Tibial artery (tissue), 4 donors: Measurements from ENCODE around the gene CCNO.

ENCODE experiments used
- DNase-seq, 2 donors: peaks; one replicate each; pipeline ENCODE4 v3.0.0-alpha.2; 2019
- H3K27ac ChIP-seq, 2 donors: fragments of 200-600 bp; sonication (generic) in 1 of 2; 1 replicate in 1 of 2; 2 replicates in 1 of 2; pipeline ENCODE4 v1.5.1; 2018 to 2019; ENCODE audit warnings: mild to moderate bottlenecking in 1 of 2
- H3K27me3 ChIP-seq, 2 donors: fragments of 200-600 bp; sonication (generic) in 1 of 2; one replicate each; pipeline versions ENCODE4 v1.5.1 to v1.6.0; 2016 to 2019
- H3K36me3 ChIP-seq, 3 donors: fragments of 200-600 bp; sonication (generic) in 2 of 3; one replicate each; pipeline ENCODE4 v1.5.1; 2016 to 2019; ENCODE audit warnings: mild to moderate bottlenecking in 2 of 3
- H3K4me1 ChIP-seq, 4 donors: fragments of 200-600 bp; sonication (generic) in 2 of 4; 1 replicate in 3 of 4; 2 replicates in 1 of 4; pipeline ENCODE4 v1.5.1; 2016 to 2019
- H3K4me3 ChIP-seq, 2 donors: fragments of 200-600 bp; sonication (generic) in 1 of 2; 1 replicate in 1 of 2; 2 replicates in 1 of 2; pipeline ENCODE4 v1.5.1; 2018 to 2019; ENCODE audit warnings: mild to moderate bottlenecking in 2 of 2
- H3K9me3 ChIP-seq, 3 donors: fragments of 200-600 bp; sonication (generic) in 1 of 3; one replicate each; pipeline ENCODE4 v1.5.1; 2016 to 2019
- intact Hi-C: fragments of 100-400 bp; cut with DNase I; formaldehyde crosslinking; loops from one replicate; pipeline ENCODE4 v1.15.0; 2023; ENCODE audit warnings: low total_unique reads
- TF ChIP-seq, protein P1 (sequence below), 2 experiments: fragments of 200-600 bp in 1 of 2; fragments of 450-650 bp in 1 of 2; IDR thresholded peaks; one replicate each; pipeline ENCODE4 v1.5.1; 2017 to 2019; ENCODE audit warnings: antibody characterized with exemption in 2 of 2, mild to moderate bottlenecking in 1 of 2, moderate library complexity in 1 of 2

Gene CCNO

GRCh38 chr5:55226027-55226933, 7.1 kb downstream of the CCNO start:
- TF ChIP-seq, protein P1, sequence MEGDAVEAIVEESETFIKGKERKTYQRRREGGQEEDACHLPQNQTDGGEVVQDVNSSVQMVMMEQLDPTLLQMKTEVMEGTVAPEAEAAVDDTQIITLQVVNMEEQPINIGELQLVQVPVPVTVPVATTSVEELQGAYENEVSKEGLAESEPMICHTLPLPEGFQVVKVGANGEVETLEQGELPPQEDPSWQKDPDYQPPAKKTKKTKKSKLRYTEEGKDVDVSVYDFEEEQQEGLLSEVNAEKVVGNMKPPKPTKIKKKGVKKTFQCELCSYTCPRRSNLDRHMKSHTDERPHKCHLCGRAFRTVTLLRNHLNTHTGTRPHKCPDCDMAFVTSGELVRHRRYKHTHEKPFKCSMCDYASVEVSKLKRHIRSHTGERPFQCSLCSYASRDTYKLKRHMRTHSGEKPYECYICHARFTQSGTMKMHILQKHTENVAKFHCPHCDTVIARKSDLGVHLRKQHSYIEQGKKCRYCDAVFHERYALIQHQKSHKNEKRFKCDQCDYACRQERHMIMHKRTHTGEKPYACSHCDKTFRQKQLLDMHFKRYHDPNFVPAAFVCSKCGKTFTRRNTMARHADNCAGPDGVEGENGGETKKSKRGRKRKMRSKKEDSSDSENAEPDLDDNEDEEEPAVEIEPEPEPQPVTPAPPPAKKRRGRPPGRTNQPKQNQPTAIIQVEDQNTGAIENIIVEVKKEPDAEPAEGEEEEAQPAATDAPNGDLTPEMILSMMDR (IDR thresholded peaks at IDR 0.05), result peak; percentile 24 to 29
- peaks cover 3 to 100% of the 10 kb centered on the region in 2 donors for H3K27me3 ChIP-seq
- peak overlapping the region; percentile 42 to 50 for H3K4me3 ChIP-seq
- no peak for DNase-seq
- intact Hi-C loops, result no loop called here
- H3K27ac ChIP-seq, result no peak overlapping the region
- H3K9me3 ChIP-seq, result no peaks in the 10 kb centered on the region
- peaks cover 0 to 28% (median 21%) of the 10 kb centered on the region in 4 donors for H3K4me1 ChIP-seq
- H3K36me3 ChIP-seq, result no peaks in the 10 kb centered on the region

- Histone ChIP-seq H3K9me3 (no peaks in the 10 kb centered on the region), H3K4me3 (no peak overlapping the region), H3K4me1 (peaks cover 0 to 30% (median 26%) of the 10 kb centered on the region in 4 donors), H3K27me3 (peaks cover 3 to 100% of the 10 kb centered on the region in 2 donors), H3K36me3 (no peaks in the 10 kb centered on the region), H3K27ac (no peak overlapping the region)
- TF ChIP-seq, protein P1 (IDR thresholded peaks at IDR 0.05), result no peak
- intact Hi-C loops, result no loop called here
- no peak for DNase-seq
These were observed 8.1 kb downstream of the CCNO start for GRCh38 chr5:55225346-55225745.

GRCh38 chr5:55223812-55224240, 9.6 kb downstream of the CCNO start:
- TF ChIP-seq, protein P1 (IDR thresholded peaks at IDR 0.05), result no peak
- Histone ChIP-seq H3K36me3 (no peaks in the 10 kb centered on the region), H3K27ac (no peak overlapping the region), H3K9me3 (no peaks in the 10 kb centered on the region), H3K4me3 (no peak overlapping the region), H3K4me1 (peaks cover 0 to 33% (median 28%) of the 10 kb centered on the region in 4 donors), H3K27me3 (peaks cover 3 to 93% of the 10 kb centered on the region in 2 donors)
- DNase-seq, result no peak
- intact Hi-C loops, result no loop called here

- DNase-seq, result no peak
- Histone ChIP-seq H3K4me1 (peaks cover 0 to 33% (median 28%) of the 10 kb centered on the region in 4 donors), H3K36me3 (no peaks in the 10 kb centered on the region), H3K4me3 (no peak overlapping the region), H3K27me3 (peaks cover 3 to 90% of the 10 kb centered on the region in 2 donors), H3K9me3 (no peaks in the 10 kb centered on the region), H3K27ac (no peak overlapping the region)
- intact Hi-C loops, result no loop called here
- TF ChIP-seq, protein P1 (IDR thresholded peaks at IDR 0.05), result no peak
These were observed 10.2 kb downstream of the CCNO start for GRCh38 chr5:55222985-55223811.

DNA sequence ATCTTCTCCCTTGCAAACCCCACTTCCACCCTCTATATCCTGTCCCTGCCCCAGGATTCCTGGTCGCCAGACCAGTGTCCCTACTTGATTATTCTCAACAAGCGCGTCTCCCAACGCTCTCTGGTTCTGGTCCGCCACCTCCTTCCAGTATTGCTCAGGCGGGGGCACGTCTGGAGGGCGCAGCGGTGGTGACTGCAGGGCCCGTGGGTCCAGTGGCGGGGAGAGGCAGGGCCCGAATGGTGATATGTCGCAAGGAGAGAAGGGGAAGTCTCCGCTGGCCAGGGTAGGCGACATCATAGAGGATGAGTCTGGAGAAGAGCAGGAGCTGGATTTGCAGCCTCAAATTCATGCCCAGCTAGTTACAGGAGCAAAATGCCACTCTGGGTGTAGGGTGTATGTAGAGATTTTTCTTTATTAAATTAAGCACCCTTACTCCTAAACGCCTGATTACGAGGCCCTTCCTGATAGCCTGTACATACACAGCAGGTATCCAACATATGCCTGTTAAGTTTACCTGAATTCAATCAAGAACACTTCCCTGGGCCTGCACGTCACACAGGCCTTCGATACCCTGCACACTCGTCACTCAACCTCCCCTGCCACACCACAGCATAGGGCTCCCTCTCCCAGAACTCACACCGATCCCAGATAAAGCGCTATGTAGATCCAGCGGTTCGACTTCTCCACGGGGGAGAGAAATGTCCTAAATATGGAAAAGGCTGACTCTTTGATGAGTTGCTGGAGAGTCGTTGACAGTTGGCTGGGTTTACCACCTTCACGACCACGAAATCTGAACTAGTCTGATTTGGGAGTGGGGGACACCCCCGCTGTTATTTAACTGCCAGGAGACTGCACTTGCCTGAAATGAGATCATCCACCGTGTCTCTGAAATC, 11.1 kb downstream of the CCNO start:
- DNase-seq, result no peak
- intact Hi-C loops, result no loop called here

More for the DNA sequence above, 11.1 kb downstream of the CCNO start:
- TF ChIP-seq, protein P1 (IDR thresholded peaks at IDR 0.05), result no peak
- no peak overlapping the region for H3K4me3 ChIP-seq
- H3K27ac ChIP-seq, result no peak overlapping the region
- H3K9me3 ChIP-seq, result no peaks in the 10 kb centered on the region
- H3K27me3 ChIP-seq, result peaks cover 3 to 85% of the 10 kb centered on the region in 2 donors
- peaks cover 0 to 24% (median 22%) of the 10 kb centered on the region in 4 donors for H3K4me1 ChIP-seq
- H3K36me3 ChIP-seq, result no peaks in the 10 kb centered on the region
